Measurements from ENCODE around the gene SLC2A13. TPM values are rescaled to one million over a fixed set of nuclear protein-coding genes. Genes with fewer than 3 reads are reported as not detected.

The SLC2A13 gene
- polyA plus RNA-seq, 3 donors: 2.2 to 2.9 (median 2.5) TPM

DNA sequence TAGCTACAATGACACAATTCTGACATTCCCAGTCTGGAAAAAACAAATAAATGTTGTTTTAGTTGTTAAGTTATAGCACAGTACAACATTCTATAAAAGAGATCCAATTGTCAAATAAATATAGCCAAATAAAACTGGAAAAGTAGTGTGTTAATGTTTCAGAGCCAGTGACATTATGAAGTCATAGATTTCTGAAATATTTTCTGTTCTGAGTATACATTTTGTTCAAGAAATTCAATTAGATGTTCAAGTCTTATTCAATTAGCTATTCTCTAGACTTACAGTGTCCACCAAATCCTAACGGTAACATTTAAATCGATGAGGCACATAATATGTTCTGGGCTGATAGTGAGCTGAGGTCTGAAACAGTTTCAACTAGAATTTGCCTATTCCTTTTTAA lies 290.1 kb downstream of the SLC2A13 start:
- Histone ChIP-seq H3K9ac (ENCODE audit: insufficient read depth, low read length, poor library complexity, severe bottlenecking) (no peak overlapping the region), H3K27me3 (ENCODE audit: control insufficient read depth in 2 of 2, insufficient read depth in 2 of 2, low read length in 2 of 2) (no peaks in the 10 kb centered on the region), H3K79me2 (ENCODE audit: insufficient read depth, low read length) (no peaks in the 10 kb centered on the region), H3K9me3 (replicated peaks in 1 of 2; ENCODE audit: control insufficient read depth in 1 of 2, insufficient read depth in 1 of 2, low read length in 2 of 2) (no peaks in the 10 kb centered on the region), H2AFZ (ENCODE audit: insufficient read depth, low read depth, low read length, poor library complexity, severe bottlenecking) (no peak overlapping the region), H3K4me1 (ENCODE audit: control insufficient read depth in 1 of 2, insufficient read depth in 2 of 2, low read length in 2 of 2) (no peaks in the 10 kb centered on the region), H3K4me2 (replicated peaks; ENCODE audit: extremely low read depth, low read length, poor library complexity, severe bottlenecking) (no peak overlapping the region), H4K20me1 (ENCODE audit: insufficient read depth, low read length) (no peaks in the 10 kb centered on the region), H3K27ac (ENCODE audit: low read depth in 1 of 2, low read length in 2 of 2) (no peak overlapping the region), H3K36me3 (replicated peaks in 1 of 2; ENCODE audit: control insufficient read depth in 1 of 2, insufficient read depth in 2 of 2, low read length in 2 of 2) (no peaks in the 10 kb centered on the region), H3K4me3 (replicated peaks in 1 of 3; ENCODE audit: low read depth in 2 of 3, low read length in 3 of 3) (no peak overlapping the region)
- Mint-ChIP-seq H3K4me3 (no peak overlapping the region), H3K27me3 (ENCODE audit: low read depth in 3 of 3) (no peaks in the 10 kb centered on the region), H3K4me1 (peaks cover 6% of the 10 kb centered on the region), H3K36me3 (peaks cover 0 to 4% of the 10 kb centered on the region in 2 donors), H3K9me3 (peaks cover 1 to 12% (median 3%) of the 10 kb centered on the region in 7 donors), H3K27ac (no peak overlapping the region)
- TF ChIP-seq, protein P1, sequence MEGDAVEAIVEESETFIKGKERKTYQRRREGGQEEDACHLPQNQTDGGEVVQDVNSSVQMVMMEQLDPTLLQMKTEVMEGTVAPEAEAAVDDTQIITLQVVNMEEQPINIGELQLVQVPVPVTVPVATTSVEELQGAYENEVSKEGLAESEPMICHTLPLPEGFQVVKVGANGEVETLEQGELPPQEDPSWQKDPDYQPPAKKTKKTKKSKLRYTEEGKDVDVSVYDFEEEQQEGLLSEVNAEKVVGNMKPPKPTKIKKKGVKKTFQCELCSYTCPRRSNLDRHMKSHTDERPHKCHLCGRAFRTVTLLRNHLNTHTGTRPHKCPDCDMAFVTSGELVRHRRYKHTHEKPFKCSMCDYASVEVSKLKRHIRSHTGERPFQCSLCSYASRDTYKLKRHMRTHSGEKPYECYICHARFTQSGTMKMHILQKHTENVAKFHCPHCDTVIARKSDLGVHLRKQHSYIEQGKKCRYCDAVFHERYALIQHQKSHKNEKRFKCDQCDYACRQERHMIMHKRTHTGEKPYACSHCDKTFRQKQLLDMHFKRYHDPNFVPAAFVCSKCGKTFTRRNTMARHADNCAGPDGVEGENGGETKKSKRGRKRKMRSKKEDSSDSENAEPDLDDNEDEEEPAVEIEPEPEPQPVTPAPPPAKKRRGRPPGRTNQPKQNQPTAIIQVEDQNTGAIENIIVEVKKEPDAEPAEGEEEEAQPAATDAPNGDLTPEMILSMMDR (IDR thresholded peaks at IDR 0.05): no peak
- DNase-seq: no peak
- intact Hi-C loops (cut with micrococcal nuclease): no loop called here
- whole genome bisulfite sequencing (ENCODE audit: insufficient coverage): 100% methylated on average over 2 of the region's 2 CpGs

DNA sequence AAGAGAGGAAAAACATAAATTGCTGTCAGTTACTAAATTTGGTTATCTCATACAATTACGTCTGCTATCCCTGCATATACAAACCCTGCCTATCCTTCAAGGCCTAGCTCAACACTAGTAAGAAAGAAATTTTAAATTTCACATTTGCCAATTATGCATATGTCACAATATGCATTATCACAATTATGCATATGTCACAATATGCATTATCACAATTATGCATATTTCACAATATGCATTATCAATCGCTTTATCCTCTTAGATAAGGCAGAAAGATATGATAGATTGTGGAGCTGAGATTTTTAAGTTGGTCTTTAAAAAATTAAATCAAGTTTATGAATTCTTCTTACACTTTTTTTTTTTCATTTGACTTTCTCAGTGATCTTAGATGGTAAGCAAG lies 291.3 kb downstream of the SLC2A13 start:
- WGBS (ENCODE audit: insufficient coverage): no CpG with 5 or more reads among the region's 2 CpGs
- Histone ChIP-seq H3K4me3 (replicated peaks in 1 of 3; ENCODE audit: low read depth in 2 of 3, low read length in 3 of 3) (no peak overlapping the region), H3K4me1 (ENCODE audit: control insufficient read depth in 1 of 2, insufficient read depth in 2 of 2, low read length in 2 of 2) (no peaks in the 10 kb centered on the region), H3K79me2 (ENCODE audit: insufficient read depth, low read length) (no peaks in the 10 kb centered on the region), H3K9ac (ENCODE audit: insufficient read depth, low read length, poor library complexity, severe bottlenecking) (no peak overlapping the region), H3K36me3 (replicated peaks in 1 of 2; ENCODE audit: control insufficient read depth in 1 of 2, insufficient read depth in 2 of 2, low read length in 2 of 2) (no peaks in the 10 kb centered on the region), H3K27ac (ENCODE audit: low read depth in 1 of 2, low read length in 2 of 2) (no peak overlapping the region), H3K9me3 (replicated peaks in 1 of 2; ENCODE audit: control insufficient read depth in 1 of 2, insufficient read depth in 1 of 2, low read length in 2 of 2) (peaks cover 0 to 6% of the 10 kb centered on the region in 2 donors), H4K20me1 (ENCODE audit: insufficient read depth, low read length) (no peaks in the 10 kb centered on the region), H3K4me2 (replicated peaks; ENCODE audit: extremely low read depth, low read length, poor library complexity, severe bottlenecking) (no peak overlapping the region), H2AFZ (ENCODE audit: insufficient read depth, low read depth, low read length, poor library complexity, severe bottlenecking) (no peak overlapping the region), H3K27me3 (ENCODE audit: control insufficient read depth in 2 of 2, insufficient read depth in 2 of 2, low read length in 2 of 2) (no peaks in the 10 kb centered on the region)
- intact Hi-C loops (cut with micrococcal nuclease): no loop called here
- Mint-ChIP-seq H3K36me3 (peaks cover 0 to 4% of the 10 kb centered on the region in 2 donors), H3K9me3 (peaks cover 2 to 12% (median 7%) of the 10 kb centered on the region in 7 donors), H3K27ac (no peak overlapping the region), H3K27me3 (ENCODE audit: low read depth in 3 of 3) (no peaks in the 10 kb centered on the region), H3K4me1 (peaks cover 5% of the 10 kb centered on the region), H3K4me3 (no peak overlapping the region)
- TF ChIP-seq, protein P1 (IDR thresholded peaks at IDR 0.05): no peak
- DNase-seq: no peak
